ENCODE measurements around the gene MRPL36. TPM values are rescaled to one million over a fixed set of nuclear protein-coding genes. Genes with fewer than 3 reads are reported as not detected.

MRPL36 gene
- total RNA-seq, 4 donors from 2014 or later, result 67.8 to 106 (median 75.3) TPM

DNA sequence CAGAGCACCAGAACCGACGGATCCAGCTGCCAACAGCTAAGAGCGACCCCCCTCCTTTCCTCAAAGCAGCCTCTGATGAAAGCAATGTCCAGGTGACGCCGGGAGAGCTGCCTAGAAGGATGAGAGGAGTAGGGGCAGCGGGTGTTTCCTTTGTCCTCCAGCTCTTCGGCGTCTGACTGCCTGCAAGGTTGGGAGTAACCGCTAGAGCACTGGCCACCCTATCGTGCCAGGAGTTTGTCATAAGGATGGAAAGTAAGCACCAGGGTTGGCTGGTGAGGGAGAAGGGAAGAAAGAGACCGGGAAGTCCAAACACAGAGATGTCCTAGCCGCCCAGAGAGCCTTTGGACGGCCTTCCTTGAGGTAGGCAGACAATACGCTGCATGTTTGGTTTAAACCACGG, 10.8 kb downstream of the MRPL36 start:
- Histone ChIP-seq H3K36me3 (no peaks in the 10 kb centered on the region), H3K27ac (no peak overlapping the region), H3K4me3 (no peak overlapping the region), H3K27me3 (no peaks in the 10 kb centered on the region), H3K9me3 (no peaks in the 10 kb centered on the region), H3K4me1 (peaks cover 0 to 4% of the 10 kb centered on the region in 2 donors)
- intact Hi-C loops (cut with DNase I; ENCODE audit: low total_unique reads) (no loop called here), in situ Hi-C loops (cut with MboI; ENCODE audit: low sequenced_read_pairs in 4 of 4) (no loop called here)
- TF ChIP-seq, protein P1, sequence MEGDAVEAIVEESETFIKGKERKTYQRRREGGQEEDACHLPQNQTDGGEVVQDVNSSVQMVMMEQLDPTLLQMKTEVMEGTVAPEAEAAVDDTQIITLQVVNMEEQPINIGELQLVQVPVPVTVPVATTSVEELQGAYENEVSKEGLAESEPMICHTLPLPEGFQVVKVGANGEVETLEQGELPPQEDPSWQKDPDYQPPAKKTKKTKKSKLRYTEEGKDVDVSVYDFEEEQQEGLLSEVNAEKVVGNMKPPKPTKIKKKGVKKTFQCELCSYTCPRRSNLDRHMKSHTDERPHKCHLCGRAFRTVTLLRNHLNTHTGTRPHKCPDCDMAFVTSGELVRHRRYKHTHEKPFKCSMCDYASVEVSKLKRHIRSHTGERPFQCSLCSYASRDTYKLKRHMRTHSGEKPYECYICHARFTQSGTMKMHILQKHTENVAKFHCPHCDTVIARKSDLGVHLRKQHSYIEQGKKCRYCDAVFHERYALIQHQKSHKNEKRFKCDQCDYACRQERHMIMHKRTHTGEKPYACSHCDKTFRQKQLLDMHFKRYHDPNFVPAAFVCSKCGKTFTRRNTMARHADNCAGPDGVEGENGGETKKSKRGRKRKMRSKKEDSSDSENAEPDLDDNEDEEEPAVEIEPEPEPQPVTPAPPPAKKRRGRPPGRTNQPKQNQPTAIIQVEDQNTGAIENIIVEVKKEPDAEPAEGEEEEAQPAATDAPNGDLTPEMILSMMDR (IDR thresholded peaks at IDR 0.05 in 4 of 5, conservative IDR thresholded peaks at IDR 0.05 in 1 of 5), result no peak
- no peak for TF ChIP-seq POLR2A (IDR thresholded peaks at IDR 0.05)
- ATAC-seq (no peak), DNase-seq (no peak)

GRCh38 chr5:1788200-1788599, 11.4 kb downstream of the MRPL36 start:
- H3K27me3 ChIP-seq, result no peaks in the 10 kb centered on the region
- in situ Hi-C loops (cut with MboI; ENCODE audit: low sequenced_read_pairs in 4 of 4), result no loop called here

GRCh38 chr5:1787472-1788047, 12.1 kb downstream of the MRPL36 start:
- H3K9me3 ChIP-seq, result no peaks in the 10 kb centered on the region
- no peaks in the 10 kb centered on the region for H3K36me3 ChIP-seq
- intact Hi-C loops (cut with DNase I; ENCODE audit: low total_unique reads), result no loop called here
- no peak overlapping the region for H3K4me3 ChIP-seq
- no peak for TF ChIP-seq POLR2A (IDR thresholded peaks at IDR 0.05)
- TF ChIP-seq, protein P1 (IDR thresholded peaks at IDR 0.05 in 4 of 5, conservative IDR thresholded peaks at IDR 0.05 in 1 of 5), result no peak
- H3K27me3 ChIP-seq, result no peaks in the 10 kb centered on the region
- H3K4me1 ChIP-seq, result peaks cover 0 to 4% of the 10 kb centered on the region in 2 donors
- DNase-seq, result no peak
- ATAC-seq, result no peak
- in situ Hi-C loops (cut with MboI; ENCODE audit: low sequenced_read_pairs in 4 of 4), result no loop called here
- no peak overlapping the region for H3K27ac ChIP-seq

More at GRCh38 chr5:1788200-1788599, 11.4 kb downstream of the MRPL36 start:
- no peaks in the 10 kb centered on the region for H3K36me3 ChIP-seq
- DNase-seq (no peak), ATAC-seq (no peak)
- no peak overlapping the region for H3K27ac ChIP-seq
- H3K9me3 ChIP-seq, result no peaks in the 10 kb centered on the region
- peaks cover 0 to 4% of the 10 kb centered on the region in 2 donors for H3K4me1 ChIP-seq
- intact Hi-C loops (cut with DNase I; ENCODE audit: low total_unique reads), result no loop called here
- H3K4me3 ChIP-seq, result no peak overlapping the region
- TF ChIP-seq POLR2A (IDR thresholded peaks at IDR 0.05), result no peak
- TF ChIP-seq, protein P1 (IDR thresholded peaks at IDR 0.05 in 4 of 5, conservative IDR thresholded peaks at IDR 0.05 in 1 of 5), result no peak

DNA sequence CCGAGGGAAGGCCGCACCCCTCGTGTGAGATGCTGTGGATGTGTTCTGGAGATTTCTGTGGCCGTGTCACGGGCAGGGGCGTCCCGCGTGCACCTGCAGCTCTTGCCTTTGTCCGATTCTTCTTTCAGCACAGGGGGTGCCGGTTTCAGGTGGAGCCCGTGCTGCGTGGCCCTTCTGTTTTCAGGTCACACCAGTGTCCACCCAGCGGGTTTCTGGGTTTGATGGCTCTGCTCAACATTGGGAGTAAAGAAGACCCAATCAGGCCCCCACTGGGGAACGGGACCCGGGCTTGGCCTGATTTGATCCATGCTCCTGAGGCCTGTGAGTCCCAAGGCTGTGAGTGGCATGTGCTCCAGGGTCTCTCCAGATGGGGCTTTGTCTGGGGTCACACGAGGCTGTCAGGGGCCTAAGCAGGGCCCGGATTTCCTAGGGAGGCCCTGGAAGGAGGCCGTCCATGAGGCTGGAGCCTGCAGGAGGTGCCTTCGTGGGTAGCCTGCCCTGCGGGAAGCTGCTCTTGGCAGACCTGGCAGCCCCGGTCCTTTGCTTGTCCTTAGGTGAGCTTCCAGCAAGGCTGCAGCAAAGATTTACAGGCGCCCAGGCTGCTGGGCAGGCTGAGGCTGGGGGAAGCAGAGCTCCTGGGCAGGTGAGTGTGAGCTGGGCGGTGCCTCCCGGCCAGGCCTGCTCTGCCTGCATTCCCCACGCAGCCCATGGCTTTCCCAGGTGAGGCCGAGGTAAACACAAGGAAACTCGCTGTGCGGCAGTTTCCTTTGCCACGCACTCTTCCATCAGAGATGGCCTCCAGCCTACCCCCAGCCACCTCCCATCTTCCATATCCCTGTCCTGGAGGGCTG, 12.8 kb downstream of the MRPL36 start:
- Histone ChIP-seq H3K4me1 (peaks cover 0 to 4% of the 10 kb centered on the region in 2 donors), H3K4me3 (no peak overlapping the region), H3K36me3 (no peaks in the 10 kb centered on the region), H3K9me3 (no peaks in the 10 kb centered on the region), H3K27ac (no peak overlapping the region), H3K27me3 (no peaks in the 10 kb centered on the region)
- TF ChIP-seq, protein P1 (IDR thresholded peaks at IDR 0.05 in 4 of 5, conservative IDR thresholded peaks at IDR 0.05 in 1 of 5), result no peak
- no peak for TF ChIP-seq POLR2A (IDR thresholded peaks at IDR 0.05)
- DNase-seq (no peak), ATAC-seq (no peak)
- in situ Hi-C loops (cut with MboI; ENCODE audit: low sequenced_read_pairs in 4 of 4) (no loop called here), intact Hi-C loops (cut with DNase I; ENCODE audit: low total_unique reads) (no loop called here)
